Fibroblast of pulmonary artery (primary cell): ENCODE measurements around the gene MOBP.

Experiments used
- DNase-seq: peaks from one replicate; pipeline ENCODE4 v3.0.0-alpha.2; 2010; ENCODE audit warnings: low read depth
- H3K4me3 ChIP-seq: replicated peaks from 2 replicates; pipeline ENCODE4 v1.5.1; 2011; ENCODE audit warnings: low read depth, mild to moderate bottlenecking, control low read depth, low read length, moderate library complexity
- TF ChIP-seq, protein P1 (sequence below): IDR thresholded peaks from 2 replicates; pipeline ENCODE4 v1.5.1; 2011; ENCODE audit warnings: mild to moderate bottlenecking, control low read depth, low read length, inconsistent platforms; ENCODE audit errors: missing control alignments

Gene MOBP

DNA sequence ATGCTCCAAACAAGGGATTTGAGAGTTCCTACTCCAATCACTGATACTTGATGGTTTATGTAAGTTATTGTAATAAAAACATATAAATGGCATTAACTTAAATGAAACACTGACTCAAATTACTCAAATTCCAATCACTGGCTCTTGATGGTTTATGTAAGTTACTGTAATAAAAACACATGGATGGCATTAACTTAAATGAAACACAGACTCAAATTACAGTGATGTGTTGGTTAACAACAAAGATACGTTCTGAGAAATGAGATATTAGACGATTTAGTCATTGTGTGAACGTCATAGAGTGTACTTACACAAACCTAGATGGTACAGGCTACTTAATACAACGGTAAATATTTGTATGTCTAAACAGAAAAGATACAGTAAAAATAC lies 6.6 kb downstream of the MOBP start:
- DNase-seq, result no peak
- H3K4me3 ChIP-seq, result no peak overlapping the region
- TF ChIP-seq, protein P1, sequence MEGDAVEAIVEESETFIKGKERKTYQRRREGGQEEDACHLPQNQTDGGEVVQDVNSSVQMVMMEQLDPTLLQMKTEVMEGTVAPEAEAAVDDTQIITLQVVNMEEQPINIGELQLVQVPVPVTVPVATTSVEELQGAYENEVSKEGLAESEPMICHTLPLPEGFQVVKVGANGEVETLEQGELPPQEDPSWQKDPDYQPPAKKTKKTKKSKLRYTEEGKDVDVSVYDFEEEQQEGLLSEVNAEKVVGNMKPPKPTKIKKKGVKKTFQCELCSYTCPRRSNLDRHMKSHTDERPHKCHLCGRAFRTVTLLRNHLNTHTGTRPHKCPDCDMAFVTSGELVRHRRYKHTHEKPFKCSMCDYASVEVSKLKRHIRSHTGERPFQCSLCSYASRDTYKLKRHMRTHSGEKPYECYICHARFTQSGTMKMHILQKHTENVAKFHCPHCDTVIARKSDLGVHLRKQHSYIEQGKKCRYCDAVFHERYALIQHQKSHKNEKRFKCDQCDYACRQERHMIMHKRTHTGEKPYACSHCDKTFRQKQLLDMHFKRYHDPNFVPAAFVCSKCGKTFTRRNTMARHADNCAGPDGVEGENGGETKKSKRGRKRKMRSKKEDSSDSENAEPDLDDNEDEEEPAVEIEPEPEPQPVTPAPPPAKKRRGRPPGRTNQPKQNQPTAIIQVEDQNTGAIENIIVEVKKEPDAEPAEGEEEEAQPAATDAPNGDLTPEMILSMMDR, result no peak

DNA sequence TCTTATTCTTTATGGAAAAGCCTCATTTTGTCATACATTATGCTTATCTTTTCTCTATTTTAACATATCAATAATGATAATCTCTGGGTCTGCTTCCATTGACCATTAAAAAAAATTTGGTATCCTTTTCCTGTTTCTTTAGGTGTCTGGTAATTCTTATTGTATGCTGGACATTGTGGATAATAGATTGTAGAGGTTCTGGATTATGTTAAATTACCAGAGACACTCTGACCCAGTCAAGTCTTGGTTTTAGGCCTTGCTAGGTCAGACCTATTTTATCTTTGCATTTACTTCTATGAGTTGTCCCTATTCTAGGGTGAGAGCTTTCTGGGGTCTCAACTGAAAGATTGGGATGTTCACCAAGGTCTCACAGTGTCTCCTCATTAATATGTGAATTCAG lies 9.3 kb downstream of the MOBP start:
- no peak overlapping the region for H3K4me3 ChIP-seq
- DNase-seq, result no peak
- TF ChIP-seq, protein P1, result no peak

DNA sequence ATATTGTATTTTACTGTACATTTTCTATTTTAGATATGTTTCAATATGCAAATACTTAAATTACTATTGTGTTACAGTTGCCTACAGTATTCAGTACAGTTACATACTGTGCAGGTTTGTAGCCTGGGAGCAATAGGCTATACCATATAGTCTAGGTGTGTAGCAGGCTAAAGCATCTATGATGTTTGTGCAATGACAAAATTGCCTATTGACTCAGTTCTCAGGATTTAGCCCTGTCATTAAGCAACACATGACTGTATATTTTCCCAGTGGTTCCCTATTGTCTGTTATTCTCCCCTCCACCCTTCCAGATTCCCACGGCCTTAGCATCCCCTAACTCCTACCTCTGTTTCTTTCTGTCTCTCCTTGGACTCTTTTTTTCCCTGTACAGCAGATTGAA lies 10.7 kb downstream of the MOBP start:
- DNase-seq, result no peak
- no peak overlapping the region for H3K4me3 ChIP-seq
- TF ChIP-seq, protein P1, result no peak

DNA sequence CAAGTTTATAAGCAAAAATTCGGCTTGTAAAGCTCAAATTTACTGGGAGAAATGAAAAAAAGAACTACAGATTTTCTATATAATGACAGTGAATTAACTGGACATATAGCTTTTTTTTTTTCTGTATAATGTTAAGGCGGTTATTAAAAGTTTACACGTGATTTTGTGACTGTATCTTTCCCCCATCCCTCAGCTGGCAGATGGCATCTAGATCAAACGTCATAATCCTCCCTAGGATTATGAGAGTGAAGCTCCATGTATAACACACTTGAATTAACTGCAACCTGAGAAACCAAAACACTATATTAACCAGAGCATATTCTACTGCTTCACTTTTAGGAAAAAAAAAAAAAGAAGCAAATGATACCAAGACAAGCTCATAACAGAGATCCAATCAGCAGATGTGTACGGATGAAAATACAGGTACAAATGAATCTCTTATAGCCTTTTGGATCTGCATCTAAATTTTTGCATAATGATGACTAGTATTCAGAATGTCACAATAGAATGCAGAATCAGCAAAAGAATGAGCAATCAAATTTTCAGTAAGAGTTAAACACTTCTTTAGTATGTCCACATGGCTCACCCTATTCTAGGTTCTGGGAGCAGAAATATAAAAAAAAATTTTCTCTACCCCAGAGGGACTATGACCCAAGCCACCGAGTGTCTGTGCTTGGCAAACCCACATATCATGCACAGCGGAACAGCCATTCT lies 12.4 kb downstream of the MOBP start:
- DNase-seq, result no peak
- H3K4me3 ChIP-seq, result no peak overlapping the region
- TF ChIP-seq, protein P1, result no peak

DNA sequence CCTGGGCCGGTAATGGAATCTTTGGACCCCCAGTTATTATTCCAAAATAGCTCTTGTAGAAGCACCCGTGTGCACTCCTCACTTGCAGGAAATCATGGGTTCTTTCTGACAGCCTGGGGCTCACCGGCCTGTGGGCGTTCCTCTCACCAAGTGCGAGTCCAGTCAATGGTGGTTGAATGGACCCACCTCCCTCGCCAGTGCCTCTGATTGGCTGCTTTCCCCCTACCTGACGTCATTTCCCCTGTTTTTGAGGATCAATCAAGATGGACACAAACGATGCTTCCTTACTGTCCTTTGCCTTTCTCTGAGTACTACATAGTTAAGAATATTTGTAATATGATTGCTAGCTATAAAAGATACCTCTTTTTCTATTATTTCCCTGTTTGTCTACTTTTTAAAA lies 18.1 kb downstream of the MOBP start:
- DNase-seq, result no peak
- no peak overlapping the region for H3K4me3 ChIP-seq
- TF ChIP-seq, protein P1, result no peak

DNA sequence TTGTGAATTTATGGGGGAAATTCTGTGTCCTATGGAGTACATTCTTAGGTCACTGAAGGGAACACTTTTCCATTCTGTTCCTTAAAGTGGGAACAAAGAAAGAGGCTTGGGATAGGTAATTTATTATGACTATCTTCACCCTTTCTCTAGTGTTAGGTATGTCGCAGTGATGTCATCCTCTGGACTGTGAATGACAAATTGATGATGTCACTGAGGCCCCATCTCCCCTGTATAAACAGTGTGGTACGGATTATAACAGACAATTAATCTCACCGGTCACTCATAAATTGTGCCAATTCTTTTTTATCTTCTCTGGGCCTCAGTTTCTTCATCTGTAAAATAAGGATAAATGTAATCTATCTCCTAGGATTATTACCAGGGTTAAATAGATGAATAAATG lies 23.5 kb downstream of the MOBP start:
- no peak for DNase-seq
- no peak overlapping the region for H3K4me3 ChIP-seq
- TF ChIP-seq, protein P1, result no peak

DNA sequence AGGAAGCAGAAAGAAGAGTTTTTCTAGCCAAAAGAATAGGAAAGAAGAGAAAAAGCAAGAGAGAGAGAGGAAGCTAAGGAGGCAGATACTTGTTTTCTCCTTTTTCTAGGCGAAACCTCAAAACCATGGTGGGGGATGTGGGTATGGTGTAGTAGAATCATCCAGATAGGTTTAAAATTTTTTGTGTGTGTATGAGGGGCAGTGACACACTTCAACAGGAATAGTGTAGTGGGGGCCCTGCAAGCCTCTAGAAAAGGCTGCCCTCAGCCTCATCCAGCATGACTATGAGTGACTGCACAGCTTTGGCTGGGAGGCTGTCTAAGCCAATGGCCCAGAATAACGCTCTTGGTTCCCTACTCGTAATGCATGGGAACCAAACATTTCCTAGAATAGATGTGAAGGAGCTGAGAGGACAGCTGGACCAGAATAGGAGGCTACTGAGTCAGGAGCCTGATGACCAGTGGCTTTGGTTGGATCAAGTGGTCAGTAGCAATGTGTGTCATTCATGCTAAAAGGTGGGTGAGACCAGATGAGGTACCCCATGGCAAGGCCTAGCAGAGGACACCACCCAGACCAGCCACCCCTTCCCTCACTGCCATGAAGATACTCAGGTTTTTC lies 24.4 kb downstream of the MOBP start:
- H3K4me3 ChIP-seq, result no peak overlapping the region
- TF ChIP-seq, protein P1, result no peak
- DNase-seq, result no peak
